ENCODE results near the gene C1QTNF5. TPM values are rescaled to one million over a fixed set of nuclear protein-coding genes. Genes with fewer than 3 reads are reported as not detected.

The C1QTNF5 gene
- total and polyA plus RNA-seq, 2 of the 8 experiments (the other 6 are each of a cell fraction or from before 2014, with no cell fraction given) = 2.2 to 2.7 TPM

- Histone ChIP-seq H3K23me2 (ENCODE audit: low read depth, low read length) (peaks cover 33% of the 10 kb centered on the region), H3K36me3 (ENCODE audit: control insufficient read depth in 2 of 4, insufficient read depth in 4 of 4, low read length in 3 of 4) (no peaks in the 10 kb centered on the region), H4K5ac (ENCODE audit: insufficient read length, low read depth, low read length) (no peak overlapping the region), H3K79me1 (ENCODE audit: low read depth, low read length) (no peaks in the 10 kb centered on the region), H2BK120ac (replicated peaks; ENCODE audit: low read depth, low read length) (peak overlapping the region; percentile 36), H3K18ac (ENCODE audit: extremely low read depth, low read length) (peak overlapping the region; percentile 48), H3K4me3 (ENCODE audit: extremely low read depth in 1 of 4, insufficient read depth in 2 of 4, low read depth in 3 of 4, low read length in 4 of 4) (peak overlapping the region in 1 of 4 experiments; percentile 8; a peak in 1 of 8 replicates), H3K4me2 (ENCODE audit: insufficient read depth in 1 of 2, low read depth in 2 of 2, low read length in 2 of 2) (peak overlapping the region; percentile 29 to 97; a peak in 3 of 4 replicates), H2AFZ (ENCODE audit: low read length) (no peak overlapping the region), H2BK20ac (ENCODE audit: low read length) (peak overlapping the region; percentile 96), H4K91ac (replicated peaks; ENCODE audit: insufficient read length, low read length) (peak overlapping the region; percentile 48), H4K8ac (ENCODE audit: extremely low read depth, insufficient read depth, low read length) (peak overlapping the region; percentile 74; the same call in 1 of the 2 replicates), H2BK12ac (ENCODE audit: low read depth, low read length) (peak overlapping the region; percentile 98; the same call in 1 of the 2 replicates), H3K27me3 (replicated peaks in 1 of 4; ENCODE audit: control insufficient read depth in 3 of 4, extremely low read depth in 1 of 4, insufficient read depth in 3 of 4, low read length in 3 of 4) (peaks cover 5 to 45% (median 36%) of the 10 kb centered on the region in 4 experiments), H3K4me1 (replicated peaks in 1 of 4; ENCODE audit: control insufficient read depth in 3 of 4, insufficient read depth in 4 of 4, low read length in 3 of 4) (peaks cover 11 to 57% (median 50%) of the 10 kb centered on the region in 4 experiments), H3K9me3 (ENCODE audit: insufficient read depth in 2 of 2, low read depth in 1 of 2, low read length in 1 of 2) (no peaks in the 10 kb centered on the region), H3K14ac (ENCODE audit: insufficient read length) (no peak overlapping the region), H2BK5ac (ENCODE audit: low read depth, low read length) (peak overlapping the region; percentile 91; the same call in 1 of the 2 replicates), H2BK15ac (ENCODE audit: low read length) (peak overlapping the region; percentile 98; the same call in 1 of the 2 replicates), H3K23ac (ENCODE audit: insufficient read length) (no peak overlapping the region), H3K27ac (ENCODE audit: low read depth, low read length) (no peak overlapping the region), H2AK5ac (ENCODE audit: low read depth, low read length) (peak overlapping the region; percentile 93; the same call in 1 of the 2 replicates), H3K79me2 (ENCODE audit: control insufficient read depth in 1 of 2, insufficient read depth in 2 of 2, low read length in 2 of 2) (no peaks in the 10 kb centered on the region), H3K56ac (replicated peaks; ENCODE audit: insufficient read length, low read depth, low read length) (no peak overlapping the region), H4K20me1 (replicated peaks in 1 of 2; ENCODE audit: control insufficient read depth in 1 of 2, insufficient read depth in 2 of 2, low read length in 2 of 2) (peaks cover 2% of the 10 kb centered on the region in 2 experiments), H3K9ac (replicated peaks in 1 of 4; ENCODE audit: extremely low read depth in 1 of 4, low read depth in 3 of 4, low read length in 3 of 4) (no peak overlapping the region), H3K4ac (replicated peaks; ENCODE audit: insufficient read length, low read depth, low read length) (no peak overlapping the region)
- no peak for DNase-seq (ENCODE audit: low read depth in 1 of 2, low spot score in 2 of 2)
- FAIRE-seq = no peak
- TF ChIP-seq TBP (IDR thresholded peaks at IDR 0.05; ENCODE audit: low read depth, low read length) (0 out of 2 replicates have a peak, but pooled peaks have one; percentile 3), CHD2 (IDR thresholded peaks at IDR 0.05; ENCODE audit: low read length) (no peak), CBX5 (IDR thresholded peaks at IDR 0.05; ENCODE audit: low read depth, low read length) (no peak), SIN3A (conservative IDR thresholded peaks at IDR 0.05 in 1 of 2, IDR thresholded peaks at IDR 0.05 in 1 of 2; ENCODE audit: low read depth in 1 of 2, low read length in 2 of 2) (no peak), PHF8 (conservative IDR thresholded peaks at IDR 0.05; ENCODE audit: low read depth, low read length) (no peak), POLR2A (IDR thresholded peaks at IDR 0.05; ENCODE audit: control extremely low read depth in 1 of 2, low read depth in 2 of 2, low read length in 2 of 2) (no peak; a peak in 1 of 3 replicates), NANOG (IDR thresholded peaks at IDR 0.05; ENCODE audit: insufficient read depth, low read depth, low read length, poor library complexity, severe bottlenecking) (no peak)
- ChIA-PET CTCF (ENCODE audit: partially characterized antibody) (interaction anchor here (1.3 to 16.8 kb wide), 6 partner anchors 11 to 62 kb away, joined by 3 to 415 read pairs (median 6); partner anchors contain the start of genes C1QTNF5, MFRP, RNF26 and USP2), POLR2A (ENCODE audit: partially characterized antibody) (interaction anchor here (0.7 to 5.4 kb wide), 7 partner anchors 10 to 224 kb away, joined by 3 to 44 read pairs (median 6); partner anchors contain the start of genes CBL and RNF26)
- WGBS, 2 experiments (ENCODE audit: extremely low coverage in 1 of 2, insufficient coverage in 1 of 2, insufficient read length in 1 of 2, insufficient replicate concordance in 2 of 2, low coverage in 1 of 2, low lambda C conversion rate in 2 of 2, missing lambda C conversion rate in 1 of 2) = 78% methylated on average over 8 of the region's 8 CpGs; no CpG with 5 or more reads in 1 of the 2 experiments
Measured at GRCh38 chr11:119319136-119319699, 21.5 kb downstream of the C1QTNF5 start.

All from H1 (cell line).